Thyroid gland (tissue), 4 donors: ENCODE measurements around the gene MS4A3. TPM values are rescaled to one million over a fixed set of nuclear protein-coding genes. Genes with fewer than 3 reads are reported as not detected.
"Not testable (repeated sequence)": the region's sequence is repeated elsewhere in the genome, so short reads cannot be mapped to it uniquely, and the experiment has no call there.

Experiments used
- DNase-seq, 2 donors: peaks; one replicate each; pipeline ENCODE4 v3.0.0-alpha.2; 2019
- H3K27ac ChIP-seq, 3 donors: fragments of 200-600 bp; sonication (generic); 1 replicate in 2 of 3; 2 replicates in 1 of 3; pipeline ENCODE4 v1.5.1; 2016 to 2019; ENCODE audit warnings: mild to moderate bottlenecking in 1 of 3, moderate library complexity in 1 of 3
- H3K27me3 ChIP-seq: fragments of 200-600 bp; sonication (generic); one replicate; pipeline ENCODE4 v1.5.1; 2019
- H3K36me3 ChIP-seq, 2 donors: fragments of 200-600 bp; sonication (generic); one replicate each; pipeline ENCODE4 v1.5.1; 2016 to 2019
- H3K4me1 ChIP-seq, 2 donors: fragments of 200-600 bp; sonication (generic); one replicate each; pipeline ENCODE4 v1.5.1; 2017 to 2019
- H3K4me3 ChIP-seq, 3 donors: fragments of 200-600 bp; sonication (generic); replicated peaks in 1 of 3; 1 replicate in 2 of 3; 2 replicates in 1 of 3; pipeline ENCODE4 v1.5.1; 2016; ENCODE audit warnings: mild to moderate bottlenecking in 1 of 3
- H3K9me3 ChIP-seq: fragments of 200-600 bp; sonication (generic); one replicate; pipeline ENCODE4 v1.5.1; 2017
- CTCF ChIP-seq, 6 experiments: fragments of 200-600 bp in 3 of 6; fragments of 450-650 bp in 3 of 6; sonication (generic) in 3 of 6; IDR thresholded peaks; one replicate each; pipeline ENCODE4 v1.5.1; 2016 to 2019; ENCODE audit warnings: antibody characterized with exemption in 6 of 6, mild to moderate bottlenecking in 2 of 6, inconsistent platforms in 1 of 6, moderate library complexity in 1 of 6
- POLR2A ChIP-seq, 2 donors: fragments of 450-650 bp; IDR thresholded peaks; one replicate each; pipeline ENCODE4 v1.6.1; 2017; ENCODE audit warnings: antibody characterized with exemption in 2 of 2, mild to moderate bottlenecking in 2 of 2, moderate library complexity in 1 of 2
- whole genome bisulfite sequencing, 2 donors: methylation state at CpG; one replicate each; pipeline ENCODE4 v1.1.5; 2017; 5-methylcytosine and 5-hydroxymethylcytosine counted together
- intact Hi-C: fragments of 100-400 bp; cut with DNase I; formaldehyde crosslinking; loops from one replicate; pipeline ENCODE4 v1.15.1; 2023
- total RNA-seq, 4 donors: library from RNA; depleted of rRNA; stranded (reverse); fragments of >200 nt; gene quantifications; one replicate each; pipeline ENCODE4 v1.2.3, GENCODE V29; 2016

MS4A3 gene
- total RNA-seq, 4 donors from 2014 or later, result not detected

- TF ChIP-seq CTCF (IDR thresholded peaks at IDR 0.05) (no peak), POLR2A (IDR thresholded peaks at IDR 0.05) (no peak)
- 75 to 87% methylated on average over 8 of the region's 8 CpGs for WGBS, 2 donors
- Histone ChIP-seq H3K4me1 (no peaks in the 10 kb centered on the region), H3K4me3 (no peak within 1 kb of the TSS), H3K27ac (no peak within 1 kb of the TSS), H3K9me3 (no peaks in the 10 kb centered on the region), H3K36me3 (no peaks in the 10 kb centered on the region), H3K27me3 (no peaks in the 10 kb centered on the region)
- intact Hi-C loops, result no loop called here
- DNase-seq, result no peak
Measured at GRCh38 chr11:60040109-60040508, 16.4 kb upstream of the MS4A3 start, which contains the start of gene OOSP2. TSS of gene OOSP2 (plus strand) at chr11:60040409. CDS start at chr11:60040460, 51 bp downstream.

- H3K9me3 ChIP-seq, H3K36me3 ChIP-seq, H3K4me1 ChIP-seq, intact Hi-C loops, DNase-seq, H3K27me3 ChIP-seq, H3K4me3 ChIP-seq, H3K27ac ChIP-seq: not testable (repeated sequence)
Measured at GRCh38 chr11:60050422-60050821, 6.0 kb upstream of the MS4A3 start.

GRCh38 chr11:60050839-60051238 lies 5.6 kb upstream of the MS4A3 start:
- intact Hi-C loops, H3K4me1 ChIP-seq, H3K27ac ChIP-seq, DNase-seq, H3K9me3 ChIP-seq, H3K36me3 ChIP-seq, H3K4me3 ChIP-seq, H3K27me3 ChIP-seq: not testable (repeated sequence)
- WGBS, 2 donors, result 31 to 77% methylated on average over 3 of the region's 3 CpGs

GRCh38 chr11:60059052-60059451 lies 2.6 kb downstream of the MS4A3 start:
- H3K4me1 ChIP-seq, result no peaks in the 10 kb centered on the region
- H3K4me3 ChIP-seq, result no peak overlapping the region
- no peak for DNase-seq
- H3K27me3 ChIP-seq, result no peaks in the 10 kb centered on the region
- no peak overlapping the region for H3K27ac ChIP-seq
- intact Hi-C loops, result no loop called here
- no peak for TF ChIP-seq POLR2A (IDR thresholded peaks at IDR 0.05)
- TF ChIP-seq CTCF (IDR thresholded peaks at IDR 0.05), result no peak
- 84% methylated on average over 3 of the region's 3 CpGs for WGBS, 2 donors
- no peaks in the 10 kb centered on the region for H3K36me3 ChIP-seq
- no peaks in the 10 kb centered on the region for H3K9me3 ChIP-seq

GRCh38 chr11:60059521-60060240 lies 3.2 kb downstream of the MS4A3 start:
- Histone ChIP-seq H3K4me1 (no peaks in the 10 kb centered on the region), H3K27ac (no peak overlapping the region), H3K36me3 (no peaks in the 10 kb centered on the region), H3K27me3 (no peaks in the 10 kb centered on the region), H3K9me3 (no peaks in the 10 kb centered on the region), H3K4me3 (no peak overlapping the region)
- intact Hi-C loops, result no loop called here
- whole genome bisulfite sequencing, 2 donors, result 94 to 95% methylated on average over 4 of the region's 4 CpGs
- TF ChIP-seq POLR2A (IDR thresholded peaks at IDR 0.05) (no peak), CTCF (IDR thresholded peaks at IDR 0.05) (no peak)
- no peak for DNase-seq

- no peaks in the 10 kb centered on the region for H3K4me1 ChIP-seq
- DNase-seq, result no peak
- no peaks in the 10 kb centered on the region for H3K9me3 ChIP-seq
- no peak overlapping the region for H3K27ac ChIP-seq
- no peaks in the 10 kb centered on the region for H3K36me3 ChIP-seq
- TF ChIP-seq CTCF (IDR thresholded peaks at IDR 0.05) (no peak), POLR2A (IDR thresholded peaks at IDR 0.05) (no peak)
- H3K27me3 ChIP-seq, result no peaks in the 10 kb centered on the region
- intact Hi-C loops, result no loop called here
- 71 to 73% methylated on average over 1 of the region's 1 CpG for WGBS, 2 donors
- H3K4me3 ChIP-seq, result no peak overlapping the region
Measured at GRCh38 chr11:60064111-60064510, 7.6 kb downstream of the MS4A3 start.
